HG02870 (cell line): Measurements from ENCODE around the gene TYW3.
A peak's percentile ranks its signal among the peaks of the same experiment; 100 is the strongest.
"Not testable (repeated sequence)": the region's sequence is repeated elsewhere in the genome, so short reads cannot be mapped to it uniquely, and the experiment has no call there.

Experiments
- ATAC-seq: cut with Tn5 transposase; IDR thresholded peaks from one replicate; pipeline ENCODE4 v1.9.1; 2021; ENCODE audit warnings: mild to moderate bottlenecking, moderate library complexity; ENCODE audit not compliant: unreplicated experiment

Gene TYW3

GRCh38 chr1:74731399-74732052 is 1.4 kb upstream of the TYW3 start:
- ATAC-seq = peak; percentile 18

- ATAC-seq = peak; percentile 21
Measured at GRCh38 chr1:74732071-74732946, 643 bp upstream of the TYW3 start.

- ATAC-seq = peak; percentile 37
Measured at GRCh38 chr1:74733604-74734484, 892 bp downstream of the TYW3 start.

- no peak for ATAC-seq
Measured at GRCh38 chr1:74737333-74737732, 4.4 kb downstream of the TYW3 start.

GRCh38 chr1:74740307-74740980 is 7.5 kb downstream of the TYW3 start:
- not testable (repeated sequence) for ATAC-seq

GRCh38 chr1:74745247-74745646 is 12.3 kb downstream of the TYW3 start:
- not testable (repeated sequence) for ATAC-seq

- ATAC-seq = no peak
Measured at GRCh38 chr1:74748960-74749359, 16.0 kb downstream of the TYW3 start.

- ATAC-seq = no peak
Measured at GRCh38 chr1:74753104-74753503, 20.2 kb downstream of the TYW3 start.

GRCh38 chr1:74755475-74755874 is 22.5 kb downstream of the TYW3 start:
- no peak for ATAC-seq

GRCh38 chr1:74756650-74757049 is 23.7 kb downstream of the TYW3 start:
- not testable (repeated sequence) for ATAC-seq

- ATAC-seq = no peak
Measured at GRCh38 chr1:74763807-74764206, 30.9 kb downstream of the TYW3 start.

- no peak for ATAC-seq
Measured at GRCh38 chr1:74766579-74766978, 33.6 kb downstream of the TYW3 start.

- ATAC-seq = peak; percentile 59
Measured at GRCh38 chr1:74767490-74767889, 34.5 kb downstream of the TYW3 start.

- peak; percentile 68 for ATAC-seq
Measured at GRCh38 chr1:74771913-74772515, 39.1 kb downstream of the TYW3 start.

- ATAC-seq = no peak
Measured at GRCh38 chr1:74772945-74773344, 40.0 kb downstream of the TYW3 start.

- ATAC-seq = no peak
Measured at GRCh38 chr1:74773582-74773981, 40.6 kb downstream of the TYW3 start.

- ATAC-seq = no peak
Measured at GRCh38 chr1:74775735-74776134, 42.8 kb downstream of the TYW3 start.

GRCh38 chr1:74777525-74777924 is 44.6 kb downstream of the TYW3 start:
- no peak for ATAC-seq

- ATAC-seq = no peak
Measured at GRCh38 chr1:74779750-74780149, 46.8 kb downstream of the TYW3 start.

- ATAC-seq = no peak
Measured at GRCh38 chr1:74780594-74780993, 47.6 kb downstream of the TYW3 start.
